Natural killer cell (primary cell): Measurements from ENCODE around the gene KCNH4. TPM values are rescaled to one million over a fixed set of nuclear protein-coding genes. Genes with fewer than 3 reads are reported as not detected.
"Not testable (repeated sequence)": the region's sequence is repeated elsewhere in the genome, so short reads cannot be mapped to it uniquely, and the experiment has no call there.

Experiments used
- ATAC-seq, 3 donors: fragments of 150-1000 bp in 2 of 3; fragments of 200-7000 bp in 1 of 3; cut with Tn5 transposase; 1 replicate in 1 of 3; 2 replicates in 2 of 3; pipeline ENCODE4 v1.10.0; 2021; ENCODE audit warnings: mild to moderate bottlenecking in 2 of 3, moderate library complexity in 2 of 3
- DNase-seq, 2 donors: peaks; one replicate each; pipeline versions ENCODE4 v3.0.0 to v3.0.0-alpha.2; 2013 to 2021; ENCODE audit warnings: mixed read lengths in 1 of 2
- H3K27ac ChIP-seq: one replicate; pipeline ENCODE4 v1.5.1; 2013; ENCODE audit warnings: mild to moderate bottlenecking, low read length
- H3K27me3 ChIP-seq: one replicate; pipeline ENCODE4 v1.6.1; 2013; ENCODE audit warnings: low read length; ENCODE audit not compliant: control insufficient read depth, insufficient read depth
- H3K36me3 ChIP-seq: one replicate; pipeline ENCODE4 v1.6.1; 2013; ENCODE audit warnings: low read length; ENCODE audit not compliant: control insufficient read depth, insufficient read depth
- H3K4me1 ChIP-seq: one replicate; pipeline ENCODE4 v1.6.1; 2013; ENCODE audit warnings: low read length; ENCODE audit not compliant: control insufficient read depth, insufficient read depth
- H3K4me3 ChIP-seq: one replicate; pipeline ENCODE4 v1.5.1; 2013; ENCODE audit warnings: low read length
- H3K9me3 ChIP-seq: one replicate; pipeline ENCODE4 v1.6.1; 2013; ENCODE audit warnings: low read length; ENCODE audit not compliant: control insufficient read depth, insufficient read depth
- H3K27ac Mint-ChIP-seq, 2 donors: one replicate each; pipeline ENCODE4 v1.8.0; 2022; ENCODE audit warnings: mild to moderate bottlenecking in 2 of 2, mixed read lengths in 2 of 2, moderate library complexity in 1 of 2
- H3K27me3 Mint-ChIP-seq, 2 donors: one replicate each; pipeline ENCODE4 v1.8.0; 2022; ENCODE audit warnings: low read depth in 2 of 2, mixed read lengths in 2 of 2
- H3K36me3 Mint-ChIP-seq: one replicate; pipeline ENCODE4 v1.8.0; 2022; ENCODE audit warnings: mixed read lengths
- H3K4me1 Mint-ChIP-seq, 2 donors: one replicate each; pipeline ENCODE4 v1.8.0; 2022; ENCODE audit warnings: mixed read lengths in 2 of 2
- H3K4me3 Mint-ChIP-seq: one replicate; pipeline ENCODE4 v1.8.0; 2022; ENCODE audit warnings: mild to moderate bottlenecking, moderate library complexity, mixed read lengths
- H3K9me3 Mint-ChIP-seq, 2 donors: one replicate each; pipeline ENCODE4 v1.8.0; 2022; ENCODE audit warnings: mixed read lengths in 2 of 2
- CTCF ChIP-seq: fragments of 200-600 bp; IDR thresholded peaks from one replicate; pipeline ENCODE4 v1.8.0; 2022; ENCODE audit warnings: antibody characterized with exemption
- WGBS: methylation state at CpG from one replicate; pipeline ENCODE4 v1.1.7; 2013; ENCODE audit warnings: missing lambda C conversion rate; ENCODE audit not compliant: insufficient coverage; 5-methylcytosine and 5-hydroxymethylcytosine counted together
- intact Hi-C: fragments of 100-400 bp; cut with micrococcal nuclease; formaldehyde crosslinking; loops from one replicate; pipeline ENCODE4 v1.14.2; 2022
- total RNA-seq, 4 donors: library from RNA; stranded (reverse); fragments of 120-200 nt in 1 of 4; gene quantifications; one replicate each; pipeline versions ENCODE4 v1.2.3 to v1.2.4, GENCODE V29; 2013 to 2022

The KCNH4 gene
- total RNA-seq, 3 donors from 2014 or later (not counting 1 experiment from before 2014, with no cell fraction given) = 0.12 to 0.27 (median 0.20) TPM

- DNase-seq = no peak
- intact Hi-C loops = loop anchor here (10.0 kb wide), 1 partner anchor 49 kb away; the partner anchor contains the start of gene STAT5B
- H3K36me3 ChIP-seq = peaks cover 26% of the 10 kb centered on the region
- no peak for TF ChIP-seq CTCF
- peaks cover 0 to 13% of the 10 kb centered on the region in 2 donors for H3K4me1 Mint-ChIP-seq
- no peak overlapping the region for H3K27ac Mint-ChIP-seq
- H3K36me3 Mint-ChIP-seq = no peaks in the 10 kb centered on the region
- no peaks in the 10 kb centered on the region for H3K27me3 Mint-ChIP-seq
- no peak overlapping the region for H3K4me3 Mint-ChIP-seq
- no peaks in the 10 kb centered on the region for H3K4me1 ChIP-seq
- H3K9me3 ChIP-seq = no peaks in the 10 kb centered on the region
- no peaks in the 10 kb centered on the region for H3K9me3 Mint-ChIP-seq
- no peaks in the 10 kb centered on the region for H3K27me3 ChIP-seq
- H3K27ac ChIP-seq = no peak overlapping the region
- no peak for ATAC-seq
- no peak overlapping the region for H3K4me3 ChIP-seq
- WGBS = 92% methylated on average over 4 of the region's 5 CpGs
Observed at GRCh38 chr17:42225646-42226045, 44.7 kb upstream of the KCNH4 start.

GRCh38 chr17:42224651-42225050, 43.7 kb upstream of the KCNH4 start:
- intact Hi-C loops = loop anchor here (10.0 kb wide), 1 partner anchor 50 kb away; the partner anchor contains the start of gene STAT5B
- Mint-ChIP-seq H3K27ac (peak overlapping the region in 1 of 2 donors; percentile 31), H3K9me3 (no peaks in the 10 kb centered on the region), H3K4me1 (peaks cover 0 to 13% of the 10 kb centered on the region in 2 donors), H3K4me3 (no peak overlapping the region), H3K36me3 (no peaks in the 10 kb centered on the region), H3K27me3 (no peaks in the 10 kb centered on the region)
- Histone ChIP-seq H3K4me1 (no peaks in the 10 kb centered on the region), H3K27ac (no peak overlapping the region), H3K27me3 (no peaks in the 10 kb centered on the region), H3K9me3 (no peaks in the 10 kb centered on the region), H3K4me3 (no peak overlapping the region), H3K36me3 (peaks cover 32% of the 10 kb centered on the region)
- 98% methylated on average over 6 of the region's 6 CpGs for WGBS
- TF ChIP-seq CTCF = no peak
- DNase-seq (no peak), ATAC-seq (no peak)

GRCh38 chr17:42221886-42222745, 41.2 kb upstream of the KCNH4 start:
- Mint-ChIP-seq H3K9me3 (no peaks in the 10 kb centered on the region), H3K4me1 (peaks cover 0 to 8% of the 10 kb centered on the region in 2 donors), H3K4me3 (no peak overlapping the region), H3K27ac (peak overlapping the region in 1 of 2 donors; percentile 76), H3K27me3 (no peaks in the 10 kb centered on the region), H3K36me3 (peaks cover 6% of the 10 kb centered on the region)
- TF ChIP-seq CTCF = peak; percentile 42
- no peaks in the 10 kb centered on the region for H3K4me1 ChIP-seq
- no peak overlapping the region for H3K27ac ChIP-seq
- H3K36me3 ChIP-seq = peaks cover 41% of the 10 kb centered on the region
- no peaks in the 10 kb centered on the region for H3K27me3 ChIP-seq
- ATAC-seq = peak; percentile 83 to 97 (median 84)
- H3K4me3 ChIP-seq = no peak overlapping the region
- 56% methylated on average over 3 of the region's 3 CpGs for WGBS
- H3K9me3 ChIP-seq = no peaks in the 10 kb centered on the region
- peak; percentile 37 to 85 for DNase-seq
- intact Hi-C loops = loop anchor here (10.0 kb wide), 1 partner anchor 53 kb away; the partner anchor contains the start of gene STAT5B

GRCh38 chr17:42219280-42219679, 38.3 kb upstream of the KCNH4 start:
- H3K27ac ChIP-seq, H3K9me3 Mint-ChIP-seq, H3K27me3 Mint-ChIP-seq, ATAC-seq, H3K4me1 ChIP-seq, H3K36me3 Mint-ChIP-seq, intact Hi-C loops, H3K27ac Mint-ChIP-seq, DNase-seq, H3K4me1 Mint-ChIP-seq, H3K9me3 ChIP-seq, H3K4me3 Mint-ChIP-seq, H3K4me3 ChIP-seq, H3K27me3 ChIP-seq: not testable (repeated sequence)
- H3K36me3 ChIP-seq = peaks cover 62% of the 10 kb centered on the region
- WGBS = no CpG with 5 or more reads among the region's 17 CpGs
